Measurements from ENCODE around the gene DHCR24.

DHCR24 gene

DNA sequence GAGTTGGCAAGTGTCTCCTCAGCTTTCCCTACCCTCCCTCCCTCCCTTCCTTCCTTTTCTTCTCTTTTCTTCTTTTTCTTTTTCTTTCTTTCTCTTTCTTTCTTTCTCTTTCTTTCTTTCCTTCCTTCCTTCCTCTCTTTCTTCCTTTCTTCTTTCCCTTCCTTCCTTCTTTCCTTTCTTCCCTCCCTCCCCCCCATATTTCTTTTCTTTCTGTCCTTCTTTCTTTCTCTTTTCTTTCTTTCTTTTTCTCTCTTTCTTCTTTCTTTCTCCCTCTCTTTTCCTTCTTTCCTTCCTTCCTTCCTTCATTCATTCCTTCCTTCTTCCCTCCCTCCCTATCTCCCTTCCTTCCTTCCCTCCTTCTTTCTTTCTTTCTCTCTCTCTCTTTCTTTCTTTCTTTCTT lies 67.3 kb downstream of the DHCR24 start:
- no peak overlapping the region for H3K4me3 ChIP-seq (ENCODE audit: low read depth, low read length)
- TF ChIP-seq, protein P1, sequence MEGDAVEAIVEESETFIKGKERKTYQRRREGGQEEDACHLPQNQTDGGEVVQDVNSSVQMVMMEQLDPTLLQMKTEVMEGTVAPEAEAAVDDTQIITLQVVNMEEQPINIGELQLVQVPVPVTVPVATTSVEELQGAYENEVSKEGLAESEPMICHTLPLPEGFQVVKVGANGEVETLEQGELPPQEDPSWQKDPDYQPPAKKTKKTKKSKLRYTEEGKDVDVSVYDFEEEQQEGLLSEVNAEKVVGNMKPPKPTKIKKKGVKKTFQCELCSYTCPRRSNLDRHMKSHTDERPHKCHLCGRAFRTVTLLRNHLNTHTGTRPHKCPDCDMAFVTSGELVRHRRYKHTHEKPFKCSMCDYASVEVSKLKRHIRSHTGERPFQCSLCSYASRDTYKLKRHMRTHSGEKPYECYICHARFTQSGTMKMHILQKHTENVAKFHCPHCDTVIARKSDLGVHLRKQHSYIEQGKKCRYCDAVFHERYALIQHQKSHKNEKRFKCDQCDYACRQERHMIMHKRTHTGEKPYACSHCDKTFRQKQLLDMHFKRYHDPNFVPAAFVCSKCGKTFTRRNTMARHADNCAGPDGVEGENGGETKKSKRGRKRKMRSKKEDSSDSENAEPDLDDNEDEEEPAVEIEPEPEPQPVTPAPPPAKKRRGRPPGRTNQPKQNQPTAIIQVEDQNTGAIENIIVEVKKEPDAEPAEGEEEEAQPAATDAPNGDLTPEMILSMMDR (conservative IDR thresholded peaks at IDR 0.05; ENCODE audit: low read depth, low read length), result no peak
- DNase-seq (ENCODE audit: low read depth), result no peak

DNA sequence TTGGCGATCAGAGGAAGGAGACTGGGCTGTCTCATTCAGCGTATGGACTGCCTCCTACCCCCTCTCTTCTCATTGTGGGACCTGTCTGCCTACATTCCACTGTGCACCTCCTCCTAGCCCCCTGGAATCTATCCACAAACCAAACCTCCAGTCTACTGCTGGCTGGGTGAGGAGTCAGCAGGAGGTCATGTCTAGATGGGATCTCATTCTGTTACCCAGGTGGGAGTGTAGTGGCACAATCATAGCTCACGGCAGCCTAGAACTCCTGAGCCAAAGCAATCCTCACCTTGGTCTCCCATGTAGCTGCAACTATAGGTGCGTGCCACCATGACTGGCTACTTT lies 67.8 kb downstream of the DHCR24 start:
- DNase-seq (ENCODE audit: low read depth), result no peak
- TF ChIP-seq, protein P1 (conservative IDR thresholded peaks at IDR 0.05; ENCODE audit: low read depth, low read length), result no peak
- no peak overlapping the region for H3K4me3 ChIP-seq (ENCODE audit: low read depth, low read length)

DNA sequence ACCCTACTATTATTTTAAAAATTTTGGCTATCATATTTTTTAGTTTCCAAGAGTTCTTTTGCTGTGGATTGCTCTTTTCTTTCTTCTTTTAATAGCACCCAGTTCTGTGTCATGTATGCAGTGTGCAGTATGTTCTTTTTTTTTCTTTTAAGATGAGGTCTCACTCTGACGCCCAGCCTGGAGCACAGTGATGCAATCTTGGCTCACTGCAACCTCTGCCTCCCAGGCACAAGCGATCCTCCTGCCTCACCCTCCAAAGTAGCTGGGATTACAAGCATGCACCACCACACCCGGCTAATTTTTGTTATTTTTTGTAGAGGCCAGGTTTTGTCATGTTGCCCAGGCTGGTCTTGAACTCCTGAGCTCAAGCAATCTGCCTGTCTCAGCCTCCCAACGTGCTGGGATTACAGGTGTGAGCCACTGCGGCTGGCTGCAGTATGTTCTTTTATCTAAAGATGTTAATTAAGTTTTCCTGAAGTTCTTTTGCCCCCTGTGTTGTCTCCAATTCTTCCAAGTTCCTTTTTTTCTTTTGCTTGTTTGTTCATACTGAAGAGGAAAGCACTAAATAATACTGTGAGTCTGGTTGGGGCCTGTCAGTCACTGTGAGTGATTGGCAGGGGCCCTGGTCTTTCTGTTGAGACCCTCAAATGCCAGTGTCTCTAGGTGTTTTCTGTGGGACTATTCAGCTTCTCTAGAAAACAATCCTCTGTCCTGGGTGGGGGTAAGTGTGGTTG lies 68.4 kb downstream of the DHCR24 start:
- no peak overlapping the region for H3K4me3 ChIP-seq (ENCODE audit: low read depth, low read length)
- TF ChIP-seq, protein P1 (conservative IDR thresholded peaks at IDR 0.05; ENCODE audit: low read depth, low read length), result no peak
- no peak for DNase-seq (ENCODE audit: low read depth)

DNA sequence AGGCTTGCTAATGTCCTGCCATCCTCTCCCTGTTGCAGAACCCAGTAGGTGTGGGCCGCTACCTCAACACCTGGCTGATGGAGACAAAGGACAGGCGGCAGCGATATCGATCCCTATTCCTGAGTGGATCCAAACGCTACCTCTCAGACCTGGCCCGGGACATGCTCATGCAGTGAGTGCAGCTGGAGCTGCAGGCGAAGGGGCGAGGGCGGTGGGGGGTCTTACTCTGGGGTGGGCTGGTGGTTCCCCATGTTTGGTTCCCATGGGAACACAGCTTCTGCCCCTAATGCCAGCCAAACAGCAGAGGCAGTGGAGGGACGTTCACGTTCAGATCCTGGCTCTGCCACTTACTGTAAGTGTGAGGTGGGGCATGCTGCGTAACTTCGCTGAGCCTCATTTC lies 70.0 kb downstream of the DHCR24 start:
- DNase-seq (ENCODE audit: low read depth), result no peak
- no peak overlapping the region for H3K4me3 ChIP-seq (ENCODE audit: low read depth, low read length)
- TF ChIP-seq, protein P1 (conservative IDR thresholded peaks at IDR 0.05; ENCODE audit: low read depth, low read length), result no peak

DNA sequence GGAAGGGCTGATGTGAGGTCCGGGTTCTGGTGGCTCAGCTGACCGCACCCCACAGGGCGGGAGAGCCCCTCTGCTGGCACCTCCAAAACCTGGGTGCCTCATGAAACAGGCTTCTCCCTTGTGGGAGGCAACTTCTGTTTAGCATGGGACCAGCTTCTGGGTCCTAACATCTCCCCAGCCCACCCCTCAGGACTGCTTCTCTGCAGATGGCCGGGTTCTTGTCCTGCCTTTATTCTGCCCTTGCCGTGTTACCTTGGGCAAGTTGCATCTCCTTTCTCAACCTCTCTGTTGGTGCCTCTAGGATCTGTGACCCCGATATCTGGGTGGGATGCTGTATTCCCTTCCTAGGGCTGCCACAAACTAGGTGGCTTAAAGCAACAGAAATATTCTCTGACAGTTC lies 70.9 kb downstream of the DHCR24 start:
- TF ChIP-seq, protein P1 (conservative IDR thresholded peaks at IDR 0.05; ENCODE audit: low read depth, low read length), result no peak
- no peak overlapping the region for H3K4me3 ChIP-seq (ENCODE audit: low read depth, low read length)
- no peak for DNase-seq (ENCODE audit: low read depth)

DNA sequence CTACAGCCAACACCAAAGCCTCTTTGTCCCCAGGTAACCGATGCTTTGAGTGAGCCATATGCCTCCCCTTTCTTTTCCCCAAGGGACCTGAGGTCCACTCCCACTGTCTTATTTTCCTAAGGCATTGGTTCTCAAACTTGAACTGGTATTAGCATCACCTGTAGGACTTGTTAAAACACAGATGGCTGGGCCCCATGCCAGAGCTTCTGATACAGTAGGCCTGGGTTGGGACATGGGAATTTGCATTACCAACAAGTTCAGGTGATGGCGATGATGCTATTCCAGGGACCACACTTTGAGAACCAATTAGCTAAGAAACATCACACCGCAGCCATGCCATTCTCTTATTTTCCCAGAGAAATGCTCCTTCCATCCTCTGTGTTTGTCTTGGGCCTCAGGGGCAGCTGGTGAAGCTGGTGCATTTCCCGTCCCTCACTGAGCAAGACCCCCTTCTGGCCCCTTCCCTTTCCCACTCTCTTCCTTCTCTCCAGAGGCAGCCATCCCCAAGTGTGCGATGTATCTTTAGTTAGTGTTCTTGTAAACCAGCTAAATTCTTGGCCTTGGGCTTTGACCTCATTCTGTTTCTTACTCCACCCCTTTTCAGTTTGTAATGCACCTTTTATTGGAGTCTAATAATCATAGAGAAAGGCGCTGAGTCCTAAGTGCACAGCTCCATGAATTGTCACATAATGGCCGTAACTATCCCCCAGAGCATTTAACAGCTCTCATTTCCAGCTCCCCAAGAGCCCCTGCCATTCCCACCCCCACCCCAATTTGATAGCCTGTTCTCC lies 71.7 kb downstream of the DHCR24 start:
- DNase-seq (ENCODE audit: low read depth), result no peak
- TF ChIP-seq, protein P1 (conservative IDR thresholded peaks at IDR 0.05; ENCODE audit: low read depth, low read length), result no peak
- no peak overlapping the region for H3K4me3 ChIP-seq (ENCODE audit: low read depth, low read length)
